ENCODE measurements around the gene ENKUR. TPM values are rescaled to one million over a fixed set of nuclear protein-coding genes. Genes with fewer than 3 reads are reported as not detected.

Gene ENKUR
- total RNA-seq, 4 donors from 2014 or later: 0.33 to 0.73 TPM; not detected in 2

GRCh38 chr10:24989867-24990266 lies 26.1 kb downstream of the ENKUR start:
- H3K27me3 ChIP-seq: no peaks in the 10 kb centered on the region
- H3K4me3 ChIP-seq (replicated peaks in 1 of 3): no peak overlapping the region
- 55 to 66% methylated on average over 1 of the region's 1 CpG for WGBS, 2 donors
- no peaks in the 10 kb centered on the region for H3K9me3 ChIP-seq
- intact Hi-C loops (cut with DNase I): no loop called here
- peaks cover 0 to 10% of the 10 kb centered on the region in 2 donors for H3K4me1 ChIP-seq
- H3K36me3 ChIP-seq: no peaks in the 10 kb centered on the region
- TF ChIP-seq POLR2A (IDR thresholded peaks at IDR 0.05) (no peak), CTCF (IDR thresholded peaks at IDR 0.05) (no peak)
- no peak for DNase-seq
- no peak overlapping the region for H3K27ac ChIP-seq

DNA sequence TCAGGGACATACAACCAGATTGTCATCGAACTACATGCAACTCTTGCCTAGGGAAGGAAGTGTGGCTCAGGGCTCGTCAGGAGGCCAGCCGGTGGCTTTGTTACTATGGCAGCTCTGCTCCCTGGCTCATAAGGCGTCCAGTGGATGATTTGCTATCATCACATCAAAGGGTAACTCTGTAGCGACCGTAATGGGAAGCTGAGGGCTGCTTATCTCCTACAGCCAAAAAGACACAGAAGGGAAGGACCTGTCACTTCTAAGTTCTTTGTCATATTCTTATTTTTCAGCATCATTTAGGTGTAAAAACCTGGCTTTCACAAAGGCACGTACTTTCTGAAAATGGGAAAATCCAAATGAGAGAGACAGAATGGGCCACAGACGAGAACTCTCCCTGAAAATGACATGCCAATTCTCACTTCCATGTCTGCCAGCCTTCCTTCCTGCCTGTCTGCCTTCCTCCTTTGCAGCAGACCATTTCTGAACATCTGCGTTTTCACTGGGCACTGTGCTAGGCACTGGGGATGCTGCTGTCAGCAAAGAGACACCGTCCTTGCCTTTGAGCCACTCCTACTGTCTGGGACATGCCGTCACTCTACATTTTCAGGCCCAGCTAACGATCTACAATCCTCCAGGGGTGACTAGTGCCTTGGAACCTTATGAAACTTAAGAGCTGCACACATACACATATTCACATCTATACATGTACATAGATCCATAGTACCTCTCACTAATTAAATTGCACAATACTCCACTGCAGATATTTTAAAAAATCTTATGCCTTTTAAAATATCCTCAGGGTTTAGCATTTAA lies 26.9 kb downstream of the ENKUR start:
- Histone ChIP-seq H3K9me3 (no peaks in the 10 kb centered on the region), H3K27me3 (no peaks in the 10 kb centered on the region), H3K4me1 (peaks cover 0 to 10% of the 10 kb centered on the region in 2 donors), H3K27ac (no peak overlapping the region), H3K36me3 (no peaks in the 10 kb centered on the region), H3K4me3 (replicated peaks in 1 of 3) (no peak overlapping the region)
- WGBS, 2 donors: 75 to 84% methylated on average over 12 of the region's 12 CpGs
- intact Hi-C loops (cut with DNase I): no loop called here
- DNase-seq: no peak
- TF ChIP-seq CTCF (IDR thresholded peaks at IDR 0.05) (no peak), POLR2A (IDR thresholded peaks at IDR 0.05) (no peak)

DNA sequence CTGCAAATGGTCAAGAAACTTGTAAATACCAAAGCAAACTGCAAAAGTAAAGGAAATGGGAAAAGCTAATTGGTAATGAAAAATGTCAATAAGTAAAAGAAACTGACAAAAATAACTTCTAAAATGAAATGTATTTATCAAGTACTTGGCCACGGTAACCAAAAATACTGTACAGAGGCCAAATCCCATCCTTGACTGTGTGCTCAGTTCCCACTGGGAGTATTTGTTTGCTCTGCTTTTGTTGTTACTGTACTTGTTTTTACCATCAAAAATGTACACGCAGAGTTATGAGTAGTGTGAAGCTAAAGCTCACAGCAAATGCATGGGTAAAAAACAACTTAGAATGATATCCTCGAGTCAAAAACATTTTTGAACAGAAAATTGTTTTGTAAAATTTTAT lies 31.1 kb downstream of the ENKUR start:
- Histone ChIP-seq H3K4me1 (no peaks in the 10 kb centered on the region), H3K27me3 (no peaks in the 10 kb centered on the region), H3K9me3 (no peaks in the 10 kb centered on the region), H3K36me3 (no peaks in the 10 kb centered on the region), H3K27ac (no peak overlapping the region), H3K4me3 (replicated peaks in 1 of 3) (no peak overlapping the region)
- intact Hi-C loops (cut with DNase I): no loop called here
- no peak for DNase-seq
- WGBS, 2 donors: 44 to 54% methylated on average over 3 of the region's 3 CpGs
- TF ChIP-seq CTCF (IDR thresholded peaks at IDR 0.05) (no peak), POLR2A (IDR thresholded peaks at IDR 0.05) (no peak)

DNA sequence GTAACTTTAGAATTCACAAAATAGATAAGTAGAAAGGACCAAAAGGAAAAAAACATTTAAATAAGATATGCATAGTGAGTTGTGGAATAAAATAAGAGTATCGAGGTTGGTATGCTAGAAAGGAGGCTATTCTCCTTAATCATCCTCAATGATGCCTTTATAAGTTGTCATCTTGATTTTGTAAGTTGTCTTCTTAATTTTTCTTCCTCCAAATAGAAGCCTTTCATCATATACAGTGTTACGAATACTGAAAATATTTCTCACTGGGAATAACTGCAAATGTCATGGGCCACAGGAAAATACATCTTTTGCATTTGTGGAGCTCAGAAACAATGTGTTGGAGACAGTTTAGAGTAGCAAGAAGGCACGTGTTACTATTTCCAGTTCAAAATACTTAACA lies 32.0 kb downstream of the ENKUR start:
- H3K27me3 ChIP-seq: no peaks in the 10 kb centered on the region
- H3K36me3 ChIP-seq: no peaks in the 10 kb centered on the region
- intact Hi-C loops (cut with DNase I): no loop called here
- TF ChIP-seq CTCF (IDR thresholded peaks at IDR 0.05): no peak
- no peak for TF ChIP-seq POLR2A (IDR thresholded peaks at IDR 0.05)
- H3K27ac ChIP-seq: no peak overlapping the region
- DNase-seq: no peak
- H3K9me3 ChIP-seq: no peaks in the 10 kb centered on the region
- H3K4me1 ChIP-seq: no peaks in the 10 kb centered on the region
- no peak overlapping the region for H3K4me3 ChIP-seq (replicated peaks in 1 of 3)
- 81 to 87% methylated on average over 3 of the region's 3 CpGs for WGBS, 2 donors

GRCh38 chr10:24983130-24983529 lies 32.8 kb downstream of the ENKUR start:
- DNase-seq: no peak
- WGBS, 2 donors: 88 to 95% methylated on average over 4 of the region's 4 CpGs
- no peak overlapping the region for H3K27ac ChIP-seq
- H3K4me1 ChIP-seq: no peaks in the 10 kb centered on the region
- TF ChIP-seq POLR2A (IDR thresholded peaks at IDR 0.05): no peak
- TF ChIP-seq CTCF (IDR thresholded peaks at IDR 0.05): no peak
- intact Hi-C loops (cut with DNase I): no loop called here
- no peak overlapping the region for H3K4me3 ChIP-seq (replicated peaks in 1 of 3)
- H3K27me3 ChIP-seq: no peaks in the 10 kb centered on the region
- H3K9me3 ChIP-seq: no peaks in the 10 kb centered on the region
- H3K36me3 ChIP-seq: no peaks in the 10 kb centered on the region

Measured in thyroid gland (tissue), 4 donors.